Measurements from ENCODE around the gene CEP170B. TPM values are rescaled to one million over a fixed set of nuclear protein-coding genes. Genes with fewer than 3 reads are reported as not detected.
A peak's percentile ranks its signal among the peaks of the same experiment; 100 is the strongest.

The CEP170B gene
- total and polyA plus RNA-seq, 2 of the 13 experiments (the other 11 are each of a cell fraction or from before 2014, with no cell fraction given): 4.3 to 8.8 TPM

GRCh38 chr14:104860414-104860813 lies 4.7 kb upstream of the CEP170B start (continued):
- no peak for TF ChIP-seq FOXO4 (CRISPR knock-in tag; conservative IDR thresholded peaks at IDR 0.05)

GRCh38 chr14:104863131-104863862 lies 1.8 kb upstream of the CEP170B start:
- Histone ChIP-seq H3K79me2 (ENCODE audit: insufficient read depth, low read length) (peaks cover 38% of the 10 kb centered on the region), H3K9ac (ENCODE audit: insufficient read depth, low read depth, low read length) (no peak overlapping the region), H3K27ac (ENCODE audit: extremely low read length, insufficient read depth, low read length) (no peak overlapping the region), H3K27me3 (ENCODE audit: control insufficient read depth in 1 of 2, insufficient read depth in 2 of 2, low read length in 2 of 2) (no peaks in the 10 kb centered on the region; a peak in 1 of 5 replicates), H4K20me1 (ENCODE audit: insufficient read depth, low read length) (peaks cover 5% of the 10 kb centered on the region), H3K4me1 (ENCODE audit: insufficient read depth, low read length) (peaks cover 25% of the 10 kb centered on the region), H3K4me2 (ENCODE audit: low read depth, low read length) (peak overlapping the region; percentile 87), H2AFZ (ENCODE audit: low read length) (no peak overlapping the region), H3K36me3 (replicated peaks in 1 of 2; ENCODE audit: control insufficient read depth in 1 of 2, insufficient read depth in 2 of 2, low read length in 2 of 2) (peaks cover 0 to 10% of the 10 kb centered on the region in 2 experiments; a peak in 3 of 5 replicates), H3K9me3 (ENCODE audit: low read length) (no peaks in the 10 kb centered on the region), H3K4me3 (replicated peaks in 1 of 3; ENCODE audit: insufficient read depth in 1 of 3, low read depth in 2 of 3, low read length in 3 of 3) (peak overlapping the region in 2 of 3 experiments; percentile 80 to 91; a peak in 5 of 6 replicates)
- ChIA-PET POLR2A (interaction anchor here (1.5 to 1.9 kb wide), 5 partner anchors 17 to 156 kb away, joined by 5 to 21 read pairs (median 8); partner anchors contain the start of gene SIVA1), CTCF (ENCODE audit: low intra/inter-chr PET ratio, low total read pairs) (no interaction called here)
- TF ChIP-seq TRIM24 (CRISPR knock-in tag; IDR thresholded peaks at IDR 0.05): no peak
- intact Hi-C loops (cut with micrococcal nuclease; ENCODE audit: unreplicated experiment): no loop called here
- in situ Hi-C loops (cut with HindIII; ENCODE audit: extremely low pct_ligation_motif_present, low pct_unique_long_range_greater_than_20kb): no loop called here
- WGBS (ENCODE audit: low lambda C conversion rate): 84% methylated on average over 11 of the region's 13 CpGs
- BruUV-seq (replicated peaks): no TSS peak
- DNase-seq (ENCODE audit: low spot score) (no peak), ATAC-seq (no peak), FAIRE-seq (no peak)

GRCh38 chr14:104863923-104864266 lies 1.2 kb upstream of the CEP170B start:
- CTCF ChIA-PET (ENCODE audit: low intra/inter-chr PET ratio, low total read pairs): no interaction called here
- intact Hi-C loops (cut with micrococcal nuclease; ENCODE audit: unreplicated experiment): loop anchor here (2.0 kb wide), 2 partner anchors 37 to 95 kb away; no protein-coding TSS in a partner anchor
- peaks cover 38% of the 10 kb centered on the region for H3K79me2 ChIP-seq (ENCODE audit: insufficient read depth, low read length)
- no peaks in the 10 kb centered on the region; a peak in 1 of 5 replicates for H3K27me3 ChIP-seq (ENCODE audit: control insufficient read depth in 1 of 2, insufficient read depth in 2 of 2, low read length in 2 of 2)
- H3K27ac ChIP-seq (ENCODE audit: extremely low read length, insufficient read depth, low read length): peak overlapping the region; percentile 86
- DNase-seq (ENCODE audit: low spot score) (no peak), FAIRE-seq (no peak), ATAC-seq (no peak; the same call in 2 of the 3 replicates)
- no peaks in the 10 kb centered on the region for H3K9me3 ChIP-seq (ENCODE audit: low read length)
- peak overlapping the region; percentile 74 for H3K9ac ChIP-seq (ENCODE audit: insufficient read depth, low read depth, low read length)
- H3K4me1 ChIP-seq (ENCODE audit: insufficient read depth, low read length): peaks cover 25% of the 10 kb centered on the region
- H3K4me2 ChIP-seq (ENCODE audit: low read depth, low read length): peak overlapping the region; percentile 87
- peaks cover 0 to 10% of the 10 kb centered on the region in 2 experiments; a peak in 3 of 5 replicates for H3K36me3 ChIP-seq (replicated peaks in 1 of 2; ENCODE audit: control insufficient read depth in 1 of 2, insufficient read depth in 2 of 2, low read length in 2 of 2)
- POLR2A ChIA-PET: interaction anchor here (0.8 to 1.9 kb wide), 12 partner anchors 12 to 450 kb away, joined by 3 to 21 read pairs (median 6); partner anchors contain the start of genes PACS2 and SIVA1
- peaks cover 5% of the 10 kb centered on the region for H4K20me1 ChIP-seq (ENCODE audit: insufficient read depth, low read length)
- no TSS peak for BruUV-seq (replicated peaks)
- 0% methylated on average over 2 of the region's 13 CpGs for WGBS (ENCODE audit: low lambda C conversion rate)
- no peak overlapping the region for H2AFZ ChIP-seq (ENCODE audit: low read length)
- peak overlapping the region; percentile 80 to 91 (median 89) for H3K4me3 ChIP-seq (replicated peaks in 1 of 3; ENCODE audit: insufficient read depth in 1 of 3, low read depth in 2 of 3, low read length in 3 of 3)
- in situ Hi-C loops (cut with HindIII; ENCODE audit: extremely low pct_ligation_motif_present, low pct_unique_long_range_greater_than_20kb): no loop called here
- no peak for TF ChIP-seq SNRNP70 (IDR thresholded peaks at IDR 0.05; ENCODE audit: low read depth, low read length)
- TF ChIP-seq SNAI1 (CRISPR knock-in tag; IDR thresholded peaks at IDR 0.05; ENCODE audit: borderline replicate concordance): 0 out of 2 replicates have a peak, but pooled peaks have one; percentile 2
- TF ChIP-seq POLR2G (IDR thresholded peaks at IDR 0.05; ENCODE audit: low read depth, low read length): no peak
- no peak for TF ChIP-seq MYPOP (CRISPR knock-in tag; IDR thresholded peaks at IDR 0.05)
- 0 out of 2 replicates have a peak, but pooled peaks have one; percentile 11 for TF ChIP-seq ATF3 (CRISPR knock-in tag; IDR thresholded peaks at IDR 0.05)
- no peak for TF ChIP-seq DDIT3 (CRISPR knock-in tag; IDR thresholded peaks at IDR 0.05)
- no peak for TF ChIP-seq SRSF1 (optimal IDR thresholded peaks at IDR 0.05; ENCODE audit: low read depth, low read length)
- TF ChIP-seq ZNF570 (CRISPR knock-in tag; IDR thresholded peaks at IDR 0.05; ENCODE audit: borderline replicate concordance): no peak
- no peak for TF ChIP-seq PHF8 (CRISPR knock-in tag; IDR thresholded peaks at IDR 0.05)
- TF ChIP-seq ETV5 (CRISPR knock-in tag; IDR thresholded peaks at IDR 0.05; ENCODE audit: borderline replicate concordance): no peak
